Measurements from ENCODE around the gene SBK1.
"Not testable (repeated sequence)": the region's sequence is repeated elsewhere in the genome, so short reads cannot be mapped to it uniquely, and the experiment has no call there.

SBK1 gene

DNA sequence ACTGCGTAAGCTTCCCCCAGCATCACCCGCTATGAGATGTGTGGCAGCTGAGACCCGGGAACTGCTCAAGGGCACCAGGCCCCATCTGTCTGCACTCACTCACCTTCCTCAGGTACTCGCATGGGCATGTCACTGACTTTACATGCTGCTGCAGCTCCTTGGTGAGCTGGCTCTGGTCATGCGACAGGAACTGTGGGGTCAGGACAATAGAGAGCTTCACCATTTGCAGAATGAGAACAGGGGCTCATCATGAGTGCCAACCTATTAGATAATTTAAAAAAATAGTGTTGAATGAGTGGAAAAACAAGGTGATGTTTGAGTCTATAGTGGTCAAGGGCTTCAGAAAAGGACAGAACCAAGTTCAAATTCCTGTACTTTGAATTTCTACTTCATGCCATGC lies 70.3 kb downstream of the SBK1 start:
- not testable (repeated sequence) for DNase-seq

DNA sequence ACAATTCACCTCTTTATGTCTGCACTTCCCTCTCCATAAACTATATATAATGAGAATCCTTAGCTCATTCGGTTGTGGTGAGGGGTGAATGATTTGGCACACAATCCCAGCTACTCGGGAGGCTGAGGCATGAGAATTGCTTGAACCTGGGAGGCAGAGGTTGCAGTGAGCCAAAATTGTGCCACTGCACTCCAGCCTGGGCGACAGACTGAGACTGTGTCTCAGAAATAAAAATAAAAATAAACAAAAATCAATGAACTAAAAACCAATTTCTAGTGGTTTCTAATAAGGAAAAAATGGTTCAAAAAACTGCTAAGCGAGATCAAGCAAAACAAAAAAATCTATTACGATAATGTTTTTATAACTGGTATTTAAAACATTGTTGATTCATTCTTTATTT lies 71.1 kb downstream of the SBK1 start, which contains the start of gene NPIPB6:
Gene NPIPB6 (minus strand): TSS at position 101 of the 400 bp plus-strand sequence. CDS start 686 bp downstream, outside the sequence.
- DNase-seq, result not testable (repeated sequence)

DNA sequence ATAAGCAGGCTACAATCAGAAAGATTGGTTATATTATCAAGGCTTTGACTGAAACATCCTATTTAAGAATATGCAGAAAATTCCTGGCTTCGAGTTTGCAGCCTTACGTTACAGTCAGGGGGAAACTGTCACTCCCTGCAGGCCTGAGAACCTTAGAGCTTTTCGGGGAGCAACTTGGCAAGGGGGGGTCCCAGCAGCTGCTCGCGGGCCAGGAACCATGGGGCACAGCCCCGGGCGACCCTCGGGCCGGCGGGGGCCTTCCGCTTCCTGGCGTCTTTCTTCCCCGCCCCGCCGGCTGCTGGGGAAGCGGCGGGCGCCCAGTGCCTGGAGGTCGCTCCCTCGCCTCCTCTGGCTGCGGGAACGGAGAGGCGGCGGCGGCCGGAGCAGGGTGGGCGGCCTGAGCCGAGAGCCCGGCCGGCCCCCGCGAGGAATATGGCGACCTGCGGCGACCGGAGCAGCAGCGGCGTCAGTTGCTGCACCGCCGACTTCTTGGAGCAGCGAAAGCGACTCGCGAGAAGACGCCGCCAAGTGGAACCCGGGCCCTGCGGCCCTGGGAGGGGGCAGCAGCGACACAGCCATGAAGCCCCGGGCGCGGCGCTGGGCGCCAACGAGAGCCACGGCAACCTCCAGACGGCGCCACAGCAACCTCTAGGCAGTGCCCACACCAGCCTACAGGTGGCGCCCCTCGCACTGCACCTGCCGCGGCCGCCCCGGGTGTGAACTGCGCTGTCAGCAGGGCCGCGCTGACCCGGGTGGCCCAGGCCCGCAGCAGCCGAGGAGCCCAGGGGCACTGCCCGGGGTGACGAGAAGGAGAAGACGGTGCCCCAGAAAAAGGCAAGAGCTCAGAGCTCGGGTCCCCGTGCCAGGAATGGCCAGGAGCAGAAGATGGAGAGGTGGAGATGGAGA lies 72.2 kb downstream of the SBK1 start:
- not testable (repeated sequence) for DNase-seq

DNA sequence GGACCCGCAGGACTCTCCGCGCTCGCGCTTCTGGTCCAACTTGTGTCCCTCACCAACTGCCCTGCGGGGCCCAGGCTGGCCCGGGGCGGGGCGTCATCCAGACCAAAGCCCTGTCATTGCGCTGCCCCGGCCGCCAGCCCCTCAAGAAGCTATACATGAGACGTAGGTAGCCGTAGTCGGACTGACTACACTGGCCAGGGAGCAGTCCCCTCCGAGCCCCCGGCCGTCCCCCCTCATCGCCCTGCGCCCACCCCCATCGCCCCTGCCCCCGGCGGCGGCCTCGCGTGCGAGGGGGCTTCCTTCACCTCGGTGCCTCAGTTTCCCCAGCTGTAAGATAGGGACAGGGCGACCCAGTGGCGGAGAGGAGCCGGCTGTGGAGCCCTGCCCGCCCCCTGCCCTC lies 75.6 kb downstream of the SBK1 start:
- not testable (repeated sequence) for DNase-seq

Data from inflammatory macrophage treated with lipopolysaccharide for 1 hour (primary cell).